OCI-LY7 (cell line): ENCODE data around the gene ASS1.

Experiments used
- EZH2phosphoT487 ChIP-seq: fragments of 200-600 bp; sonication (generic); IDR thresholded peaks from 2 replicates; pipeline ENCODE4 v1.6.1; 2018; ENCODE audit warnings: low read depth, borderline replicate concordance, mild to moderate bottlenecking, mixed run types, antibody characterized with exemption, low read length, moderate library complexity, mixed read lengths
- TF ChIP-seq, protein P1 (sequence below): fragments of 200-600 bp; sonication (generic); conservative IDR thresholded peaks from 2 replicates; pipeline ENCODE4 v1.5.1; 2014; ENCODE audit warnings: mild to moderate bottlenecking, antibody characterized with exemption, low read length, moderate library complexity, mixed read lengths

DNA sequence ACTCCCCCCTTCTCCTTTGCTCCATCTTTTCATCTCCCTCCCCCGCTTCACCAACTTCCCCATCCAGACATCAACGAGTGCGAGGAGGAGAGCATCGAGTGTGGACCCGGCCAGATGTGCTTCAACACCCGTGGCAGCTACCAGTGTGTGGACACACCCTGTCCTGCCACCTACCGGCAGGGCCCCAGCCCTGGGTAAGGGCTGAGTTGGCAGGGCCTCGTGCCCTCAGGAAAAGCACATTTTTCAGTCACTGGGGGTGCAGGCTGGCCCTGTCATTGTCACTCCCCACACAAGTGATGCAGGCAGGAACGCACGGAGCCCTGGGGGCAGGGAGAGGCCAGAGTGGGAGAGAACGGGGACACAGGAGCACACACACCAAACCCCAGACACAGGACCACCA is 12.4 kb upstream of the ASS1 start:
- TF ChIP-seq, protein P1, sequence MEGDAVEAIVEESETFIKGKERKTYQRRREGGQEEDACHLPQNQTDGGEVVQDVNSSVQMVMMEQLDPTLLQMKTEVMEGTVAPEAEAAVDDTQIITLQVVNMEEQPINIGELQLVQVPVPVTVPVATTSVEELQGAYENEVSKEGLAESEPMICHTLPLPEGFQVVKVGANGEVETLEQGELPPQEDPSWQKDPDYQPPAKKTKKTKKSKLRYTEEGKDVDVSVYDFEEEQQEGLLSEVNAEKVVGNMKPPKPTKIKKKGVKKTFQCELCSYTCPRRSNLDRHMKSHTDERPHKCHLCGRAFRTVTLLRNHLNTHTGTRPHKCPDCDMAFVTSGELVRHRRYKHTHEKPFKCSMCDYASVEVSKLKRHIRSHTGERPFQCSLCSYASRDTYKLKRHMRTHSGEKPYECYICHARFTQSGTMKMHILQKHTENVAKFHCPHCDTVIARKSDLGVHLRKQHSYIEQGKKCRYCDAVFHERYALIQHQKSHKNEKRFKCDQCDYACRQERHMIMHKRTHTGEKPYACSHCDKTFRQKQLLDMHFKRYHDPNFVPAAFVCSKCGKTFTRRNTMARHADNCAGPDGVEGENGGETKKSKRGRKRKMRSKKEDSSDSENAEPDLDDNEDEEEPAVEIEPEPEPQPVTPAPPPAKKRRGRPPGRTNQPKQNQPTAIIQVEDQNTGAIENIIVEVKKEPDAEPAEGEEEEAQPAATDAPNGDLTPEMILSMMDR = no peak
- TF ChIP-seq EZH2phosphoT487 = no peak
